GM18867 (cell line): ENCODE measurements around the gene MUSTN1.

Source experiments
- ATAC-seq: cut with Tn5 transposase; IDR thresholded peaks from one replicate; pipeline ENCODE4 v1.9.1; 2021; ENCODE audit warnings: mild to moderate bottlenecking, moderate library complexity; ENCODE audit not compliant: unreplicated experiment

The MUSTN1 gene

GRCh38 chr3:52836471-52836845 lies 1.6 kb upstream of the MUSTN1 start:
- no peak for ATAC-seq

- ATAC-seq = no peak
These were observed 1.1 kb upstream of the MUSTN1 start for GRCh38 chr3:52835766-52836470.

GRCh38 chr3:52833202-52833601 lies 1.6 kb downstream of the MUSTN1 start:
- no peak for ATAC-seq

- ATAC-seq = no peak
These were observed 3.1 kb downstream of the MUSTN1 start for GRCh38 chr3:52831500-52832301.

GRCh38 chr3:52830535-52831258 lies 4.1 kb downstream of the MUSTN1 start, which contains the start of gene ITIH4:
TSS of gene ITIH4 (minus strand) at chr3:52830672. CDS start at chr3:52830642, 30 bp downstream.
- ATAC-seq = no peak

- no peak for ATAC-seq
These were observed 4.8 kb downstream of the MUSTN1 start for GRCh38 chr3:52829906-52830463.

- no peak for ATAC-seq
These were observed 5.3 kb downstream of the MUSTN1 start for GRCh38 chr3:52829482-52829881.

- no peak for ATAC-seq
These were observed 6.9 kb downstream of the MUSTN1 start for GRCh38 chr3:52827866-52828376.

GRCh38 chr3:52827441-52827840 lies 7.4 kb downstream of the MUSTN1 start:
- no peak for ATAC-seq

GRCh38 chr3:52824037-52824436 lies 10.8 kb downstream of the MUSTN1 start:
- no peak for ATAC-seq

GRCh38 chr3:52822363-52822762 lies 12.5 kb downstream of the MUSTN1 start:
- ATAC-seq = no peak

GRCh38 chr3:52820736-52821135 lies 14.1 kb downstream of the MUSTN1 start:
- no peak for ATAC-seq

- no peak for ATAC-seq
These were observed 14.9 kb downstream of the MUSTN1 start for GRCh38 chr3:52819936-52820335.

GRCh38 chr3:52817860-52818259 lies 17.0 kb downstream of the MUSTN1 start:
- ATAC-seq = no peak

GRCh38 chr3:52817221-52817620 lies 17.6 kb downstream of the MUSTN1 start:
- ATAC-seq = no peak

GRCh38 chr3:52816654-52817053 lies 18.2 kb downstream of the MUSTN1 start:
- no peak for ATAC-seq

GRCh38 chr3:52816199-52816598 lies 18.6 kb downstream of the MUSTN1 start:
- ATAC-seq = no peak

- no peak for ATAC-seq
These were observed 21.0 kb downstream of the MUSTN1 start for GRCh38 chr3:52813810-52814209.

- no peak for ATAC-seq
These were observed 23.3 kb downstream of the MUSTN1 start for GRCh38 chr3:52811452-52812011.

- no peak for ATAC-seq
These were observed 23.9 kb downstream of the MUSTN1 start for GRCh38 chr3:52810923-52811322.
